ELR (cell line): Measurements from ENCODE around the gene NIP7.
A peak's percentile ranks its signal among the peaks of the same experiment; 100 is the strongest.

Experiments used
- DNase-seq: peaks from one replicate; pipeline ENCODE4 v3.0.0-alpha.2; 2015; ENCODE audit warnings: low read depth

Gene NIP7

GRCh38 chr16:69318911-69319289 is 20.7 kb upstream of the NIP7 start:
- no peak for DNase-seq

GRCh38 chr16:69319381-69319780 is 20.2 kb upstream of the NIP7 start:
- no peak for DNase-seq

DNA sequence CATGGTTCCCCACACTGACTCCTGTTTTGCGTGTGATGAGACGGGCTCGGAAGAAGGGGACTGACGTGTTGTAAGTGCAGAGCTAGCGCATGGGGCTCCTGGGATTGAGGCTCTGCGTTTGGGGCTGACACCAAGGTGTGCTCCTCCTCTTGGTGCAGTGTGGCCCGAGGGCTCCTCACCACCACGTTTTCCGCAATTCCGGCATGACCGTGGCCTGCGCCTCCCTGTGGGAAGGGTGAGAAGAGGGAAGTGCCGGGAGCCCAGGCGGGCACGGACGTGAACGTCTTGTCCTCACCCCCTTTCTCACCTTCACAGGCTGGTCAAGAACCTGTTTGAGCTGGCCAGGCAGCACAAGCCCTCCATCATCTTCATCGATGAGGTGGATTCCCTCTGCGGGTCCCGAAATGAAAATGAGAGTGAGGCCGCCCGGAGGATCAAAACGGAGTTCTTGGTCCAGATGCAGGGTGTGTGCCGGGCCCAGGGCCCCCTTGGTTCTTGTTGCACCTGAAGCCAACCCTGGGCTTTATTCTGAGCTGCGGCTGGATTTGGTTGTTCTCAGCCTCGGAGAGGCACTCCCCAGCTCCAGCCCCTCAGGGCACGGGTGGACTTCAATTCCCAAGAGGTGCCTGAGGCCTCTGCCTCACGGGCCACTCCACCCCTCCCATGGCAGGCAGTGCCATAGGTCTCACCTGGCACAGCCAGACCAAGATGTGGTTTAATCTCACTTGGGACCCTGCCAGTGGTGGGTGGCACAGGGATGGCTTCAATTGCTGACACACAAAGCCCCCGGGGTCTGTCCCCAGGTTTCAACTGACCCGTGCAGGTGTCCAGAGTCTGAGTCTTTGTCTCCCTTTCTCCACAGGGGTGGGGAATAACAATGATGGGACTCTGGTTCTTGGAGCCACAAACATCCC is 19.5 kb upstream of the NIP7 start:
- no peak for DNase-seq

GRCh38 chr16:69320740-69321073 is 18.9 kb upstream of the NIP7 start:
- no peak for DNase-seq

DNA sequence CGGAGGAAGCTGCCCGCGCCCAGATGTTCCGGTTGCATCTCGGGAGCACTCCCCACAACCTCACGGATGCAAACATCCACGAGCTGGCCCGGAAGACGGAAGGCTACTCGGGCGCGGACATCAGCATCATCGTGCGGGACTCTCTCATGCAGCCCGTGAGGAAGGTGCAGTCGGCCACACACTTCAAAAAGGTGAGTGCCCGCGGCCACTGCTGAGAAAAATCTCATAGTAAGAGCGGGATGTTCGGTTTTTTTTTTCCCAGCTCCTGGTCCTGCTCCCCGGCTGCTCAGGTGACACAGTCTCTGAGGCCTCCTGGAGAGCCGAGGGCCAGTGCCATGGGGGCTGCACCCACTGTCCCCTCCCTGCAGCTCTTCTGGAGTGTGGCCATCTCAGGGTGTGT is 18.5 kb upstream of the NIP7 start:
- no peak for DNase-seq

GRCh38 chr16:69322343-69322742 is 17.2 kb upstream of the NIP7 start:
- DNase-seq, result no peak

- DNase-seq, result no peak
These were observed 16.2 kb upstream of the NIP7 start for GRCh38 chr16:69323415-69323814.

- DNase-seq, result no peak
These were observed 15.5 kb upstream of the NIP7 start for GRCh38 chr16:69324013-69324531.

GRCh38 chr16:69324585-69325253 is 14.9 kb upstream of the NIP7 start:
- no peak for DNase-seq

- no peak for DNase-seq
These were observed 13.8 kb upstream of the NIP7 start for GRCh38 chr16:69325784-69326171.

GRCh38 chr16:69326172-69326873 is 13.2 kb upstream of the NIP7 start:
- DNase-seq, result no peak

DNA sequence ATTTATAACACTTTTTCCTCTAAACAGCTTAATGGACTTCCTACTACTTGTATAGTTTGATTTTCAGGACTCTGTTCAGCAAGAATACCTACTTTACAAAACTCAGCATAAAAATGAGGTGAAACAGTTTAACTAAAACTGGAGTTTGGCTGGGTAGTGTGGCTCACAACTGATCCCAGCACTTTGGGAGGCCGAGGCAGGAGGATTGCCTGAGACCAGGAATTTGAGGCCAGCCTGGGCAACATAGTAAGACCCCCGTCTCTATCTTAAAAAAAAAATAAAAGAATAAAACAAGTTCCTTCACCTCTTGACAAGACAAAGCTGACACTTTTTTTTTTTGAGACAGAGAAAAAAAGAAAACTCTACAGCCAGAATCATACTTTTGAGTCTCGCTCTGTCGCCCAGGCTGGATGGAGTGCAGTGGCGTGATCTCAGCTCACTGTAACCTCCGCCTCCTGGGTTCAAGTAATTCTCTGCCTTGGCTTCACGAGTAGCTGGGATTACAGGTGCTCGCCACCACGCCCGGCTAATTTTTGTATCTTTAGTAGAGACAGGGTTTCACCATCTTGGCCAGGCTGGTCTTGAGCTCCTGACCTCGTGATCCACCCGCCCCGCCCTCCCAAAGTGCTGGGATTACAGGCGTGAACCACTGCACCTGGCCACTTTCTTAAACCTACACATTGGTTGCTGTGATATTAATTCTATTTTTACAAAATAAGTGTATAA is 11.8 kb upstream of the NIP7 start:
- no peak for DNase-seq

DNA sequence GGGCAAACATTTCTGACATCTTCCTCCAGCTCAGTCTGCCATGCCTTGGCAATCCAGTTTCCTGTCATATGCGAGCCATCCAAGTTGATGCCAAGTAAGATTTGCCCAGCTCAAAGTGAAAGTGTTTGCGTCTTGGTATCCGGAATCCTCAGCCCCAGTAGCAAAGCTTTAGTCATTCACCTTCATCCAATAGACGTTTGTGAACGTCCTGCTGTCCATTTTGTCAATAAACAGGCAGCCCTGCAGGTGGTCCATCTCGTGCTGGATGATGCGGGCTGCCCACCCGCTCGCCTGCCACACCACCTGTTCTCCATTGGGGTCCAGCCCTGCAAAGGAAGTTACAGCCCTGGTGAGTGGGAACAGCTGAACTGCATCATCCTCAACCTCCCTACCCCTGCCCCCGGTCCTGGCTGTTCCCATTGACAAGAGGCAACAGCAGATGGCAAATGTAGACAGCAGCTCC is 10.7 kb upstream of the NIP7 start:
- peak; percentile 57 for DNase-seq

DNA sequence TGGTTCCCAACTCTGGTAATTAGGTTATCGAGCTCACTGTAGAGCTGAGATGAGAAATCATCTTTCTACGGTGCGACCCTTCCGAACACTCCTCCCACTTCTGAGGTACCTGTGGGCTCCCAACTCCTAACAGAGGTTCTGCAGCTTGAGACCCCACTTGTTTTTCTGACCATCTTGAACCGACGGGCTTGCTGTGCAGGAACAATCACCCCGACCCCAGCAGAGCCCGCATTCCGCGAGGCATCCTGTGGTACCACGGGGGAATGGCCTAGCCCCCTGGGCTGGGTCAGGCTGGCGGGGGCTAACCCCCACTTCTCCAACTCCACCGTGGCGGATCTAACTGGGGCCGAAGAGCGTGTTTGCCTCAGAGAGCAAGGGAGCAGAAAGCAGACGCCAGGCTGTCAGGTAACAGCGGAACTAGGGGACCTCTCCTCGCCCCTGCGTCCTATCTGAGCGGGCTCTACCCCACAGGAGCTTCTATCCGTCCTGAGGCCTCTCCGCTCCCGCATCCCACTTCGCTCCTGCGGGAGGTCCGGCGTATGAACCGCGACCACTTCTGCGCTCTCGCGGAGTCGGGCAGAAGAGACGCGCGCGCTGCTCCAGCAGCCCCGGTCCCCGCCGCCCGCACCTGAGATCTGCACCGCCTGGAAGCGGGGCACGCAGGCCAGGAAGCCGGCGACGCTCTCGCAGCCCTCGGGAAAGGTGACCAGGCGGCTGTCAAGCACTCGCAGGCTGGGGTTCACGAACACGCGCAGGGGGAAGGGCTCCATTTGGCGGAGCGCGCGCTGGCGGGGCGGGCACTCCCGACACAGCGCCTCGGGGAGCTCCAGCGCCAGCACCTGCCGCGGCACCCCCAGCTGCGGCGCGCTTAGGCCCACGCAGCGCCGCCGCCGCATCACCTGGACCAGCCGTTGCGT is 9.9 kb upstream of the NIP7 start:
- peak; percentile 52 for DNase-seq

DNA sequence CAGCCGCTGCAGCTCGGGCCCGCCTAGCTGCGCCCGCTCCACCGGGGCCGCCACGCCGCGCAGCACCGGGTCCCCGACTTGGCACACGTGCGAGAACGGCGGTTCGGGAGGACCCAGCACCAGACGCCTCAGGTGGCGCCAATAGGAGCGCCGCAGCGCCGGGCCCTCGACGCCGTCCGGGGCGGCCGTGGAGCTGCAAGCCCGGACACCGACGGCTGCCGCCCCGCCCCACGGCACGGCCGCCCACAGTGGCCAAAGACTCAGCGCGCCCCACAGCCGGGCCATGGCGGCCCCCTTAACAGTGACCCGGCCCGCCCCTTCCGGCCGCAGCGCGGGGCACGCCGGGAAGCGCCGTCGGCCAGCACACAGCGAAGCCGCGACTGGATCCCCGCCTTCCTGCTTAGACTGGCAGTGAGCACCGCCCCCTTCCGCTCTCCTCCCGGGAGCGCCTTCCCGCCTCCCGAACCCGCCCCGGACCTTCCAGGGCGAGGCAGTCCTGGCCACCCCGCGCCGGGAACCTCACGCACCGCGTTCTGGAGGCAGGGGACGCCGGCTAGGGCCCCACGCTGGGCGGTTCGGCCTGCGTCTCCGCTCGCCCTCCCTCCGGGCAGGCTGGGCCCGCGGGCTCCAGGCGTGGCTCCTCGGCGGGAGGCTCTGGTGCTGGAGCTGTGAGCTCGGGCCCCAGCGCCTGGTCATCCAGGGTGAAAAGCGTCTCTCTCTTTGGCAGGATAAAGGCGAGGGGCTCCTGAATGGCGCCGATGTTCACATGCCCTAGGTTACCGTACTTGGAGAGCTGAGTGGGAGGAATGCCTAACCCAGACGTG is 9.1 kb upstream of the NIP7 start, which contains the start of gene PDF:
Gene PDF (minus strand): TSS at position 303 of the 824 bp plus-strand sequence. CDS start 18 bp downstream, at position 285.
- DNase-seq, result peak; percentile 97

DNA sequence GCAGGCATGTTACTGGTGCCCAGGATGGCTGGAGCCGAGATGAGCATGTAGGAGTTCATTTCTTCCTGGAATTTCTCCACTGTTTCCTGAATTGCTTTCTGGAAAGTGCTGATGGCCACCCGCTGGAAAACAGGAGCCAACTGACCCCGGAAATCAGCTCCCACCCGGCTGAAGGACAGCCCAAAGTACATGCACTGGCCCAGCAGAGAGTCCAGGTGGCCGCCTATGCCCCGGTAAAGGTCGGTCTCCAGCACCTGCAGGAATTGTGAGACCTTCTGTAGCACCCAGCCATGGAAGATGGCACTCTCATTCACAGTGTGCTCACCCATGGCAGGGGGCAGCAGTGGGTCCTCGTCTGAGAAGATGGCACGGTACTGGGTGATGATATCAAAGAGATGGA is 4.9 kb upstream of the NIP7 start:
- DNase-seq, result no peak

DNA sequence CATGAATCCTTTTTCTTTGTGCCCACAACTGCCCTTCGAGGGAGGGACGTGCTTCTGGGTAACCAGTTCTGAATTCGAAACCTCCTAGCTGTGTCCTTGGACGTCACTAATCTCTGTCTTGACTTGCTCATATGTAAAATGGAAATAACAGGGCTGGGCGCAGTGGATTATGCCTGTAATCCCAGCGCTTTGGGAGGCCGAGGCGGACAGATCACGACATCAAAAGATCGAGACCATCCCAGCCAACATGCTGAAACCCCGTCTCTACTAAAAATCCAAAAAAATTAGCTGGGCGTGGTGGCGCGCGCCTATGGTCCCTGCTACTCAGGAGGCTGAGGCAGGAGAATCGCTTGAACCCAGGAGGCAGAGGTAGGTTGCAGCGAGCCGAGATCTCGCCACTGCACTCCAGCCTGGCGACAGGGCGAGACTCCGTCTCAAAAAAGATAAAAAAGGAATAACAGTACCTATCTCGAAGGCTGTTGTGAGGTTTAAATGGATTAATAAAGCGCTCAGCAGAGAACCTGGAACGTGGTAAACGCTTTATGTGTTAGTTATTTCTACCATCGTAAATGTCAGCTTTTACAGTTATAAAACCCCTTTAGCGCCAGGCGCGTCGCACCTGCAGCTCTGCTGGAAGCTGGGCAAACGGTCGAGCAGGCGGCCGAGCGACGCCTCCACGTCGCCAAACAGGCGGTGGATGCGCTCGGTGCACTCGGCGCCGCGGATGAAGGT is 849 bp upstream of the NIP7 start:
- DNase-seq, result no peak

DNA sequence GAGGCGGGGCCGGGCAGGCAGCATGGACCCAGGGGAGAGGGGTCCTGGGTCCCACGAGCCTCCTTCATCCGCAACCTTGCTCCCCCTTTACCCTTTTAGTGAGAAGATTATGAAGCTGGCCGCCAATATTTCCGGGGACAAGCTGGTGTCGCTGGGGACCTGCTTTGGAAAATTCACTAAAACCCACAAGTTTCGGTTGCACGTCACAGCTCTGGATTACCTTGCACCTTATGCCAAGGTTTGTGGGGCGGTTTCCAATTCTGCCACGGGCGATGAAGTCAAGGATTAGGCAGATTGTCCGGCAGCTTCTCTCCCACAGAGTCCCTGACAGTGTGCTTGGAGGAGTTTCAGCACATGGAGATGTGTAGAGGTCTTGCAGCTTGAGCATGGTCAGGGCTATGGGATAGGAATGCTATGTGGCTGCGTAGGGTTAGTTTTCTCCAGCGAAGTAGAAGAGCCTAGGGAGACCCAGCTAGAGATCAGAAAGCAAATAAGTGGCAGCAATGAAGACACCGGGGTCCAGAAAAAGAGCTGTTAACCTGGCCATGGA is 598 bp downstream of the NIP7 start:
- DNase-seq, result peak; percentile 41

DNA sequence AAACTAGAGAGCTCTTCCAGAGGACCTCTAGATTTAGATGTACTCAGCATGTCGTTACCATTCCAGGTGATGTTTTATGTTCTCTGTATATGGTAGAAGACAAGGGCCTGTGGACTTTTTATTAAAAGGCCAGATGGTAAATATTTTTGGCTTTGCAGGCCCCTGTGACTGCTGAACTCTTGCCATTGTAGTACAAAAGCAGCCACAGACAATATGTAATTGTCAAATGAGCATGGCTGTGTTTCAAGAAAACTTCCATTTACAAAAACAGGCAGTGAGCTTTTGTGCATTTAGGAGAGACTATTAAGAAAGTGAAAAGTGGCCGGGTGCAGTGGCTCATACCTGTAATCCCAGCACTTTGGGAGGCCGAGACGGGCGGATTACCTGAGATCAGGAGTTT is 4.6 kb downstream of the NIP7 start:
- DNase-seq, result no peak
